GM21786 (cell line): ENCODE data around the gene TMEM176A.
"Not testable (repeated sequence)": the region's sequence is repeated elsewhere in the genome, so short reads cannot be mapped to it uniquely, and the experiment has no call there.

Experiments used
- ATAC-seq: cut with Tn5 transposase; IDR thresholded peaks from one replicate; pipeline ENCODE4 v1.9.1; 2021; ENCODE audit not compliant: unreplicated experiment

TMEM176A gene

DNA sequence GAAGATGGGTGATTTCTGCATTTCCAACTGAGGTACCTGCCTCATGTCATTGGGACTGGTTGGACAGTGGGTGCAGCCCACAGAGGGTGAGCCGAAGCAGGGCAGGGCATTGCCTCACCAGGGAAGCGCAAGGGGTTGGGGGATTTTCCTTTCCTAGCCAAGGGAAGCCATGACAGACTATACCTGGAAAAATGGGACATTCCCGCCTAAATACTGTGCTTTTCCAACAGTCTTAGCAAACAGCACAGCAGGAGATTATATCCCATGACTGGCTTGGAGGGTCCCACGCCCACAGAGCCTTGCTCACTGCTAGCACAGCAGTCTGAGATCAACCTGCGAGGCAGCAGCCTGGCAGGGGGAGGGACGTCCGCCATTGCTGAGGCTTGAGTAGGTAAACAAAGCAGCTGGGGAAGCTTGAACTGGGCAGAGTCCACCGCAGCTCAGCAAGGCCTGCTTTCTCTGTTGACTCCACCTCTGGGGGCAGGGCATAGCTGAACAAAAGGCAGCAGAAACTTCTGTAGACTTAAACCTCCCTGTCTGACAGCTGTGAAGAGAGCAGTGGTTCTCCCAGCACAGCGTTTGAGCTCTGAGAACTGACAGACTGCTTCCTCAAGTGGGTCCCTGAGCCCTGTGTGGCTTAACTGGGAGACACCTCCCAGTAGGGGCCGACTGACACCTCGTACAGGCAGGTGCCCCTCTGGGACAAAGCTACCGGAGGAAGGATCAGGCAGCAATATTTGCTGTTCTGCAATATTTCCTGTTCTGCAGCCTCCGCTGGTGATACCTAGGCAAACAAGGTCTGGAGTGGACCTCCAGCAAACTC, 7.3 kb downstream of the TMEM176A start:
- ATAC-seq, result not testable (repeated sequence)

DNA sequence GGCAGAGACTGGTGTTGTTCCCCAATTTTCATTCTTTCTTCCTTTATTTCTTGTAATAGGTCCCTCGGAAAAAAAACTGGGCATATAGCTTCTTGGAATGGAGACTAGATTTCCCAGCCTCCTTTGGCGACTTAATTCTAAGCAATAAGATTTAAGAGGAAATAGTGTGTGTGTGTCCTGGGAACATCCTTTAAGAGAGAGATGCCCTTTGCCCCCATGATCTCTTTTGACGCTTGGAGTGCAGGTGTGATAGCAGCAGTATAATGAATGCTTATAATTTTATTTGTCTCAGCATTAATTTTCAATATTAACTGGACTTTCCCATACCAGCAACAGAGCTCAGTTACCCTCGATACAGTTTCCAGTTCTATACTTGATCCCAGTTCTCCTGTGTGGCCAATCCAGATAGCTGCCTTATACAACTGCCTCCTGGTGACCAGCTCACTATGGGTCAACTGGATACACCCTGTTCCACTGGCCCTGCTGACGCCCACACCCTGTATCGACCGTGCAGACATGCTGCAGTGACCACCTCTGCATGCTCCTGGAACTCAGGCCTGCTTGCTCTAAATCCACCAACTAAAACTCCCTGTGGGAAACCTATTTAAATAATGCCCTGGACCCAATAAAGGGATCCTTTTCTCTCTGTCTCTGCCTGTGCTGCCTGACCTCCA, 13.9 kb downstream of the TMEM176A start:
- ATAC-seq, result no peak

DNA sequence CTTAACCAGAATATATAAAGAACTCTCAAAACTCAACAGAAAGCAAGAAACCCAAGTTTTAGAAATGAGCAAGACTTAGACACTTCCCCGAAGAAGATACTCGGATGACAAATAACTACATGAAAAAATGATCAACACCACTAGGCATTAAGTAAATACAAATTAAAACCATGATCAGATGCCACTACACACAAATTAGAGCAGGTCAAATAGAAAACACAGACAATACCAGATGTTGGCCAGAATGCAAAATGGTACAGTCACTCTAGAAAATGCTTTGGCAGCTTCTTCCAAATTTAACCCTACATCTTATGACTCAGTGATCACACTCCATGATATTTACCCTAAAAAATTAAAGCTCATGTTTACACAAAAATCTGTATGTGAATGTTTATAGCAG, 18.4 kb downstream of the TMEM176A start:
- no peak for ATAC-seq

DNA sequence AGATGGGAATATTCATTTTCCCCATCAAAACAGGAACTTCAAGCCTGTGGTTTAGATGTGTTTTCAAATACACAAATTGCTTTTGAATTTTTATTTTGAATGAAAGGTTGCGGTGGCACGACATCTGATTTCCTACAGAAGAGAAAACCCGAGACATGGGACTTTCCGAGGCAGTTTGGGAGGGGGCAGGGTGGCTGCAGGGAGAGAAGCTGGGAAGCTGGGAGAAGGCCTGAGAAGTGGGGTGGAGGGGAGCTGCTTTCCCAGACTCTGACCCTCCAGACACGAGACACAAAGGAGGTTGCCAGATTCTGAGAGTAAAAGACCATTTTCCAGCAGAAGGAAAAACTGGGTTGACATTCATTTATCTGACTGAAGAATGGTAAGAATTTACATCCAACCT, 19.6 kb downstream of the TMEM176A start:
- no peak for ATAC-seq

DNA sequence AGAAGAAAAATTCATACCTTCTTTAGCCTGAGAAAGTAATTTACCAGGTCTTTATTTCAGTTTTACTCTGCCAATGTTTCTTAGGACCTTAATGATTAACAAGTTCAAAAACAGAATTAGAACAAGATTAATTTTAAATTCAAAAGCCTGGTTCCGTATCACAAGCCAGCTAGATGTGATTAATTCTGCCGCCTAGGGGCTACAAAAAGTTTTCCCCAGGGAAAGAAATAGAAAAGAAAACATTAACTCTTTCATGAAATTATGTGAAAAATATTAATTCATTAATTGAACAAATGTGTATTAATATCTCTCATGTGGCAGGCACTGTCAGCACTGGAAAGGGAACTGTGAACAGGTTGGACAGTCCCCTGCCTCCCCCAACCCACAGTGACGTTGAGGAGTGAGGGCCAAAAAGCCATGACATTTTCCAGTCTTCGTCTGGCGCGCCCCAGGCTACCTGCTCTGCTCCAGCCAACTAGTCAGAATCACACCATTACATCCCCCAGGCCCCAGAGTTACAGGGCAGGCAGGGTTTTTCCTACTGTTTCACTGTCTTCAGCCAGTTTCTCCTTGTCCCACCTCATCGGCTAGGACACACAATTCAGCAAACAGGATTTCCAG, 20.1 kb downstream of the TMEM176A start:
- no peak for ATAC-seq

DNA sequence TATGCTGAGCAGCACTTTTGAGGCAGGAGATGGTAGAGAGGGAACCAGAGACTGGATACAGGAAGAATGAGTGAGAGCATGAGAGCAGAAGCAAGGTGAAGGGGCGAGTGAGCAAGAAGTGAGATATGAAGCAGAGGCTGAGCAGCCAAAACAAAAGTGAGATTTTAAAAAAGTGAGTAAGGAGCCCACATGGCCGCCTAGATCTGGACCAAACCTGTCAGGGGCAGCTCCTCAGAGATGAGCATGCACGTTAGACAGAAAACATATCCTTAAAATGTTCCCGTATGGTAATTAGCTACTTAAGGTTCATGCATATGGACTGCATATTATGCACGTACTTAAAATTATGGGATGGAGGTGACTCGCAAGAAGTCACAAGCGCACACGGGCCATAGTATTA, 22.5 kb downstream of the TMEM176A start:
- ATAC-seq, result no peak

DNA sequence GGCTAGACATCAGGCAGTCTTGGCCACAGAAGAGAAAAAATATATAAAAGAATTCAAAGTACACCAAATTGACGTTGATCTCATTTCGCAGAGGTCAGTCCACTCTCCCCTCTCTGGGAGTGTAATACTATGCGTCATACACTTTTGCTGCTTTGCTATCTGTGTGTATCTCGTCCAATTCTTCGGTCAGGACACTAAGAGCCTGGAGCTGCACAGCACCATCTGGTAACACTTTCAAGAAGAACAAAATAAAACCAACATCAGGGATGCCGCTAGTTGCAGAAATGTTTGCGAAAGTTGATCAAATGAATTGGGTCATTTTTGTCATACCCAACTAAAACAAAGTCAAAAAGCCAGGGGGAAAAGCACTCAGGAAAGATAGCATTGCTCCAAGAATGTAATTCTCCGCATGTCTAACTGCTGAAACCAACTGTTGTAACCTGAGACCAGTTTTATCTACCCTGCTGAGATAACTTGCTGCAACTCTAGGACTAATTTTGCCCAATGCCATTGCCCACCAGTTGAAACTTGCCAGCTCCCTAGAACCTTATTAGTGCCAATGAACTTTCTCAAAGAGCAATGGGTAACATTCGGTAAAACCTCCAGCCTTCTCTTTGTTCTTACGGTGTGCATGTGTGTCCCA, 23.0 kb downstream of the TMEM176A start:
- no peak for ATAC-seq

DNA sequence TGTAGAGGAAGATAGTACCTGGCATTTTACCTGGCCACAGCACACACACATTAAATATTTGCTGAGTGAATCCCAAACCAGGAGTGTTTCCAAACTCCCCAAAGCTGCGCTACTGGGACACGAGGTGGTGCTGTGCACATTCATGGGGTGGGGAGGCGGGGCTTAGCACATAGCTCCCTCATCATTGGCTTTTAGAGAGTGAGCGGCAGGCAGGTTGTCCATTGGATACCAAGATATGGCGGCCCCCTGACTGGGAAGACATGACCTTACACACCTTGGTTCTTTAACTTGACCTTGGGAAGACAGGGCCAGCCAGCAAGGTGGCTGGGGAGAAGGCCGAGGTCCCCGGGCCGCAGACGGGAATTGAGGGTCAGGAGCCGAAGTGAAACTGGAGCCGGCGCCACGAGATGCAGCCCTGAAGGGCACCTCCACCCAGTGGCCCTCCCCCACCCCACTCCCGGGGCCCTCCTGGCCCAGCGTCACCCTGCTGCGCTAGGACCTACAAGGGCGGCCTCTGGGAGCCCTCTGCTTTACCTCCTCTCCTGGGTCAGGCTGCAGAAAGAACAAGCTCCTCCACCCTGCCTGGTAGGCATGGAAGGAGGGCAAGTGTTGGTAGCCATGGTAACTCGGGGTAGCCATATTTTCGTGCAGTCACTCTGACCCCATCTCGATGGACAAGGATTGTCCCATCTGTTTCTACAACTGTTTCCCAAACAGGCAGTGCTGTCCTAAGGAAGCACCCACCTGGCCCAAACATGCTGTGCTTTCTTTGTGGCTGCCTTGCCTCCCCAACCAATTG, 24.0 kb downstream of the TMEM176A start:
- ATAC-seq, result no peak

DNA sequence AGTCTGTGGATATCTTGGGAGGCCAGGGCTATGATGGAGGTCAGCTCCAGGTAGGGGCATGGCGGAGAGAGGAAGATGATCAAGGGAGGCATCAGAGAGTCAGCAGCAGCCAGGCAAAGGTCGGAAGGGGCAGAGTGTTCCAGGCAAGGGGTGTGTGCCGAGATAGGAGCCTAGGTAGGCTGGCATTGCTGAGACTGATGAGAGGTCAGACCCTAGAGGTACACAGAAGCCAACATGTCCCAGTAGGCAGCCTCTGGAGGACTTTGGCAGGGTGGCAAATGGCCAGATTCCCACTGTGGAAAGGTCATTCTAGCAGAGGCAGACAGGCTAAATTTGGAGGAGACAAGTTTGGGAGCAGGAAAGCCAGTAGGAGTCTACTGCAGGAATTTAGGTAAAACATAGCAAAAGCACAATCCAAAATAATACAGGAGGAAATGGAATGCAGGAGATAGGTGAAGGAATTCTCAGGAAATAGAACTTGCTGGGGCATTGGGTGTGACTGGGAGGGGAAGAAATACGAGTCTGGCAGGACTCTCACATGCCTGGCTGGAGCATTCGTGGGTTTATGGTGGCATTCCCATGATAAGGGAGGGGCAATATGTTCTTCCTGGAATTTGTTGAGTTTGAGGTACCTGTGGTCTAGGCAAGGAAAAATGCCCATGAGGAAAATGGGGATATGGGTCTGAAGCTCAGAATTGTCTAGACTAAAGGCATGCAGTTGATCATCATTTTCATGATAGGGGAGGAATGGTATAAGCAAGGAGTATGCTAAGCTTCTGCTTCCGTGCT, 25.7 kb downstream of the TMEM176A start:
- ATAC-seq, result no peak

DNA sequence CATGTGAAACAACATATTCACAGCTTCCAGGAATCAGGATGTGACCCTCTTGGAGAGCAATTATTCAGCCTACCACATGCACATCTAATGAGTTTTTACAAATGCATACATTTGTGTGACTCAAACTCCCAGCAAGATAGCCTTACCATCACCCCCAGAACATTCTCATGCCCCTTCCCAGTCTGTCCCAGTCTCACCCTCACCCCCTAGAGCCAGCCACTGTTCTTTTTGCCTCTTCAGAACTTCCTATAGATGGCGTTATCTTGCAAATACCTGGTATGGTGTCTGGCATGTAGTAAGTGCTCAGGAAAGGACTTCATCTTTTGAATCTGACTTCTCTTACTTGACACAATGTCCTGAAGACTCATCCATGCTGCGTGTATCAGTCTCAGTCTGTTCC, 27.8 kb downstream of the TMEM176A start:
- ATAC-seq, result no peak

DNA sequence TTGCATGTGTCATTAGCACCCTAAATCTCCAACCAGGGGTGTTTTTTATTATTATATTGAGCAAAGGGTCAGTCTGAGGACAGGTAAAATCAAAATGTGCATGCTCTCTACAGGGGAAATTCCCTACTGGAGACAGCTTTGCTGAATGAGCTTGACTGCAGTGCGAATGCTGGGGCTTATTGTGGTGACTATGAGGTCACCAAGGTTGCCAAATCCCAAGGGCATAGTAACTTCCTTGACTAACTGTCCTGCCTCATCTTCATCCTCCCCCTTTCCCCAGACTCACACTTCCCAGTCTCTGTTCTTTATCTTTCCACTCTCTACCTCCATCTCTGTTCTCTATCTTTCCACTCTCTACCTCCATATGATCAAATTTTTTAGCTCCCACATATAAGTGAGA, 28.9 kb downstream of the TMEM176A start:
- no peak for ATAC-seq

DNA sequence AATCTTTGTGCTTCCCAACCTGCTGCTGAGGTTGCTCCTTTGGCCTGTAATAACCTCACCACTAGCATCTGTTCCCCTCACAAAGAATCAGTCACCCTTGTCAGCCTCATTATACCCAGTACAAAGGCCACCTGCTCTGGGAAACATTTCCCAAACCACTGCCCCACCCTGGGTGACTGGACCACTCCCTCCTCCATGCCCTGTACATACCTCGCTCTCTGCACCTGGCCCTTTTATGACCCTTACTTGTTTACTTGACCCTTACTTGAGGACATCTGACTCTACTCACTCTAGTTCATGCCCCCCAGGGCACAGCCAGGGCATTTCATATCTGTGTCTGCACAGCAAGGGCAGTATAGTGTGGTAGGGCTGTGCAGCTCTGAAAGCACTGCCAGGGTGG, 30.4 kb downstream of the TMEM176A start:
- ATAC-seq, result no peak

DNA sequence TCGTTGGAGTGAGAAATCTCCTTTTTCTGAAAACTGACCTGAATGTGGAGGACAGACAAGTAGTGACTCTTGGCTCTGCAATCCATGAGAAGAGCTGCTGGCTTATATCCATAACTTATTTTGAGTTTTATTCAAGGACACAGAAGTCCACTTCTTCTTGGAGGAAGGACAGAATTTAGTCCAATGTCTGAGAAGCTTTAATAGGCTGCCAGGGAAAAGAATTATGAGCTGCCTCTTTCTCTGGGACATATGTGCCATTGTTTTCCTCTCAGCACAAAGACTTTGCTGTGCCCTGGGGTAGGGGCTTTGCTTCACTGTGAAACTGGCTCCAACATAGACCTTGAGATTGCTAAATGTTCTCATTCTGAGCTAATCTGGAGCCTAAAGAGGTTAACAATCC, 31.3 kb downstream of the TMEM176A start:
- no peak for ATAC-seq

DNA sequence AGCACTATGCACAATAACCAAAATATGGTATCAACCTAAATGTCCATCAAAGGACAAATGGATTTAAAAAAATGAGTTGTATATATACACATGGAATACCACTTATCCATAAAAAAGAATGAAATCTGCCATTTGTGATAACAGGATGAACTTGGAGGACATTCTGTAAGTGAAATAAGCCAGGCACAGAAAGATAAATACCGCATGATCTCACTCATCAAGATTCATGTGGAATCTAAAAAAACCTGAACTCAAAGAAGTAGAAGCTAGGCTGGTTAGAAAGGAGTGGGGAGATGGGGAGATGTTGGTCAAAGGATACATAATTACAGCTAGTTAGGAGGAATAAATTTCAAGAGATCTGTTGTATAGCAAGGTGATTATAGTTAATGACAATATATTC, 34.5 kb downstream of the TMEM176A start:
- no peak for ATAC-seq

DNA sequence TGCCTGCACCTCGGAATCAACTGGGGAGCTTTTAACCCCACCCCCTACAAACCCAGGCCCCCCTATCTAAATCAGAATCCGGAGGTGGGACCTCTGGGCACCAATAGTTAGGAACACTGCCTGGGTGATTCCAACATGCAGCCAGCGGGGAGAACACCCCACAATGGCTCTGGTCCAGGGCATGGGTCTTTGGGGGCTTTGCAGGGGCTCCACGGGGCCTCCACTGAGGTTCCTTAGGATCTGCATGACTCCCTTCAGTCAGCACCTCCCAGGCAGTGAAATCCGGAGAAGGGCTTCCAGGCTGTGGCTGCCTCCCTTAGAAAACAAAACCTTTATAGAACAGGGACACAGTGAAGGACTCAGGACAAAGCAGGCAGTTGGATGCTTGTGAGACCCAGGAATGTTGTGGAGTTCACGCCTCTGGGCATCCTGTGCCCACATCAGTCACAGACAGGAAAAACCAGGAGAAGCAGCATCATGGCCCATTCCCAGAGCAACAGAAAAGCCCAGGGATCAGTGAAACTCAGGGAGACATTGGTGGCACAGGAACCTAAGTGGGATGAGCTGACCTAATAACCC, 35.2 kb downstream of the TMEM176A start:
- no peak for ATAC-seq

DNA sequence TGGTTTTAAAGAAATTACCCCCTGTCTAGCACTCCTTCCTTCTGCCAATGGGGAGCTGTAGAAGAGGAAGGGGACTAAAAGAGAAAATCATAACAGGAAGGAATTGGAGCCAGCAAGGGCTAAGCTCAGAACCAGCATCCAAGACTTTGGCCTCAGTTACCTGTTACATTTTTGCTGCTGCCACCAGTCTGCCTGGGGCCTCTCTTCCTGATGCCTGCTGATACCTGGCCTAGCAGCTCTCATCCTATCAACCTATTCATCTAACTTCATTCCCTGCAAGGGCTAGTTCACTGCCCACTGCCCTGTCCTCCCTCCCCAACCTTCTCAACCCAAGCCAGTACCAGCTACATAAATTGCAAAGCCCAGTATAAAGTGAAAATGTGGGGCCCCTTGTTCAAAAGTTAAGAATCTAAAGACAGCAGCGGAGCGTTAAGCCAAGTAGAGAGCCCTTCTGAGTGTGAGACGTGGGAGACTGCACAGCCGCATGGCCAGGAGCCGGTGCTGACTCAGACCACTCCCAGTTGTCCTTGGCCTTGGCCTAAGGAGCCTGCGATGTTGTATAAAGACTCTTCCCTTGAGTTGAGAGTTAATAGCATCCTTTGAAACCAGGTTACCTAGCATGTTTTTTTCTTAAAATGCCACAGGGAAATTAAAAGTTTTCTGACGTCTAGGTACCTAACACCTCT, 38.5 kb downstream of the TMEM176A start:
- ATAC-seq, result no peak

DNA sequence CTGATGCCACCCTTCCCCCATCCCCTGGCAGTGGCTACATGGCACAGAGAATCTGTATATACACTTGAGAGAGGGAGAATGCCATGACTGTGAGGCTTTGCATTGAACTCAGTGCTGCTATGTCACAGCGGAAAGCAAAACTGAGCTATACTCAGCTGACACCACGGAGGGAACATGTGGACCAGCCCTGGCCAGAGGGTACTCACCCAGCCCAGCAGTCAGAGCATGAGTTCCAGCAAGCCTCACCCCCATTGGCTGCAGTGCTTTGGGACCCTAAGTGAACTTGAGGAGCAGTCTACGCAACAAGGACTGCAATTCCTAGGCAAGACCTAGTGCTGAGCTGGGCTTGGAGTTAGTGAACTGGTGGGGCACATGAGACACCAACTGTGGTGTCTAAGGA, 41.4 kb downstream of the TMEM176A start:
- no peak for ATAC-seq

DNA sequence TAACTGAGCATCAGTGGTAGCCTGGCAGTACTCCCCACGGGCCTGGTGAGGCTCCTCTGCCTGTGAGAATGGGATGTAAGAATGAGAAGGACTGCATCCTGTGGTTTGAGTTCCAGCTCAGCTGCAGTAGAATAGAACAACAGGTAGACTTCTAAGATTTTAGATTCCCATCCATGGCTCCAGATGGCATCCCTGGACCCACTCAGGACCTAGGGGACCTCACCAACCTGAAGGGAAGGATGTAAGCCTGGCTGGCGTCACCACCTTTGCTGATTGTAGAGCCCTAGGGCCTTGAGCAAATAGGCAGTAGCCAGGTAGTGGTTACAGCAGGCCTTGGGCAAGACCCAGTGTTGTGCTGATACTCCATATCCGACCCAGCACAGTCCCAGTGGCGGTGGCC, 42.1 kb downstream of the TMEM176A start:
- no peak for ATAC-seq

DNA sequence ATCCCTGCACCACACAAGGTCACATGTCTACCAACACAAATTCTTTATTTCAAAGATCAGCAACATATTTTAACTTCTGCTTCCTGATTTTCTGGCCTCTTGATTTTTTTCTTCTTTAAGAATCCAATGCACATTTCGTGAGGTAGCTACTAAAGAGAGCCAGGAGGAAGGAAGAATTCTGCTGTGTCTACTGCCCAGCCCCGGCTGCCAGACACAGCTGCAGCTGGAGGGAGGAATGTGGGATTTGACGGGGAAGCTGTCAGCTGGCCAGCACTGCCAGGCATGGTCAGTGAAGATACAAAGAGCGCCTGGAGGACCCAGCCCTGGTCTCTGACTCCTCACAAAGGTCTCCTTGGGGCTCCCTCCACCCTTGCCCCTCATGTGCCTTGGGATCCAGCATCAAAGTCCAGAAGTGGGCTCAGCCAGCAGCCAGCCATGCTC, 44.9 kb downstream of the TMEM176A start:
- ATAC-seq, result no peak
